ENCODE measurements around the gene CACNB2.

GRCh38 chr10:18483516-18484186, 343.4 kb downstream of the CACNB2 start:
- TF ChIP-seq CTCF (conservative IDR thresholded peaks at IDR 0.05) (no peak), EZH2 (IDR thresholded peaks at IDR 0.05; ENCODE audit: low read depth) (no peak)
